Thyroid gland (tissue), 4 donors: ENCODE data around the gene COG6.

Source experiments
- CTCF ChIP-seq, 6 experiments: fragments of 200-600 bp in 3 of 6; fragments of 450-650 bp in 3 of 6; sonication (generic) in 3 of 6; IDR thresholded peaks; one replicate each; pipeline ENCODE4 v1.5.1; 2016 to 2019; ENCODE audit warnings: antibody characterized with exemption in 6 of 6, mild to moderate bottlenecking in 2 of 6, inconsistent platforms in 1 of 6, moderate library complexity in 1 of 6
- POLR2A ChIP-seq, 2 donors: fragments of 450-650 bp; IDR thresholded peaks; one replicate each; pipeline ENCODE4 v1.6.1; 2017; ENCODE audit warnings: antibody characterized with exemption in 2 of 2, mild to moderate bottlenecking in 2 of 2, moderate library complexity in 1 of 2

DNA sequence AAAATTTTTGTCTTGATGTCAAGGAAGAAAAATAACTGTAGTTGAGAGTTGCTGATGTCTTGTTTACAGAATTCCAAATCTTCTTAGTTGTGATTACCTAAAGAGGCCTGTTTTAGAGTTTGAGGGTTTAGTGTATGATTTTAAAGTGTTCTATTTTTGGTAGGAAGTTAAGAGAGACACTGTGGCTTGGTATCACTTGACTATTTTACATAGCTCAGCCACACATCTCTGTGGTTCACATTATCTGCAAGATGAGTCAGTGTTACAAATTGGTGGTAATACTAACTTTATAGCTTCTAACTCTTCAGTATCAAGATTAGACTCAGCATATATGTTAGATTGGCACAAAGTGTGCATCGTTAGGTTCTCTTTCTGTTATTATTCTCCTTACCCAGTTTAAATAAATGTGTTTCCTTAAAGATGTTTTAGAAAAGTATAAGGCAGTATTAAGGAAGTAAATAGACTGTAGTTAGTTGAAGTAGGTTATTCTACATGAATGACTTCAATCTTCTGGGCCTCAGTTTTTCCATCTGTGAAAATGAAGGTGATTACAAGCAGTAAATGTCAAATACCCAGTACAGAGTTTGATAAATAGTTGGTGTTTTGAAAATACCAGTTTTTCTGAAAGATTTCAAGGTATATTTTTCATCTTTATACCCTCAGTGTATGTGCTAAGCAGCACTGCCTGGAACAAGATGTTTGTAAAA lies 33.4 kb downstream of the COG6 start:
- TF ChIP-seq CTCF (IDR thresholded peaks at IDR 0.05) = no peak
- TF ChIP-seq POLR2A (IDR thresholded peaks at IDR 0.05) = no peak
